Measurements from ENCODE around the gene TAX1BP1.

Gene TAX1BP1

GRCh38 chr7:27739909-27740448 lies at the start of gene TAX1BP1:
TSS of gene TAX1BP1 (plus strand) at chr7:27740162. CDS start at chr7:27748525, 8,363 bp downstream.
- DNase-seq (ENCODE audit: low spot score): peak; percentile 92

- no peak for DNase-seq (ENCODE audit: low spot score)
These were observed 49.3 kb upstream of the TAX1BP1 start for GRCh38 chr7:27690649-27691048.

GRCh38 chr7:27693794-27694193 lies 46.2 kb upstream of the TAX1BP1 start:
- no peak for DNase-seq (ENCODE audit: low spot score)

- no peak for DNase-seq (ENCODE audit: low spot score)
These were observed 44.9 kb upstream of the TAX1BP1 start for GRCh38 chr7:27695096-27695495.

GRCh38 chr7:27697861-27698430 lies 42.0 kb upstream of the TAX1BP1 start:
- DNase-seq (ENCODE audit: low spot score): no peak

- no peak for DNase-seq (ENCODE audit: low spot score)
These were observed 40.2 kb upstream of the TAX1BP1 start for GRCh38 chr7:27699751-27700150.

GRCh38 chr7:27700501-27700900 lies 39.5 kb upstream of the TAX1BP1 start:
- DNase-seq (ENCODE audit: low spot score): no peak

GRCh38 chr7:27703181-27703580 lies 36.8 kb upstream of the TAX1BP1 start:
- DNase-seq (ENCODE audit: low spot score): no peak

- no peak for DNase-seq (ENCODE audit: low spot score)
These were observed 35.4 kb upstream of the TAX1BP1 start for GRCh38 chr7:27704422-27705199.

GRCh38 chr7:27705200-27705594 lies 34.8 kb upstream of the TAX1BP1 start:
- DNase-seq (ENCODE audit: low spot score): no peak

GRCh38 chr7:27708485-27708884 lies 31.5 kb upstream of the TAX1BP1 start:
- no peak for DNase-seq (ENCODE audit: low spot score)

GRCh38 chr7:27709137-27710075 lies 30.6 kb upstream of the TAX1BP1 start:
- DNase-seq (ENCODE audit: low spot score): no peak

- no peak for DNase-seq (ENCODE audit: low spot score)
These were observed 27.7 kb upstream of the TAX1BP1 start for GRCh38 chr7:27712217-27712616.

- no peak for DNase-seq (ENCODE audit: low spot score)
These were observed 25.0 kb upstream of the TAX1BP1 start for GRCh38 chr7:27714831-27715444.

- DNase-seq (ENCODE audit: low spot score): no peak
These were observed 16.9 kb upstream of the TAX1BP1 start for GRCh38 chr7:27723085-27723484.

GRCh38 chr7:27727058-27727457 lies 12.9 kb upstream of the TAX1BP1 start:
- no peak for DNase-seq (ENCODE audit: low spot score)

GRCh38 chr7:27730112-27730511 lies 9.8 kb upstream of the TAX1BP1 start:
- no peak for DNase-seq (ENCODE audit: low spot score)

- DNase-seq (ENCODE audit: low spot score): no peak
These were observed 5.4 kb upstream of the TAX1BP1 start for GRCh38 chr7:27734583-27734982.

GRCh38 chr7:27735165-27735564 lies 4.8 kb upstream of the TAX1BP1 start:
- DNase-seq (ENCODE audit: low spot score): no peak

- DNase-seq (ENCODE audit: low spot score): no peak
These were observed 4.1 kb upstream of the TAX1BP1 start for GRCh38 chr7:27735831-27736230.

- no peak for DNase-seq (ENCODE audit: low spot score)
These were observed 2.8 kb upstream of the TAX1BP1 start for GRCh38 chr7:27737178-27737577.

GRCh38 chr7:27737616-27738015 lies 2.3 kb upstream of the TAX1BP1 start:
- no peak for DNase-seq (ENCODE audit: low spot score)
